Glutamatergic neuron (in vitro differentiated cells): ENCODE measurements around the gene MXRA8. TPM values are rescaled to one million over a fixed set of nuclear protein-coding genes. Genes with fewer than 3 reads are reported as not detected.
"Not testable (repeated sequence)": the region's sequence is repeated elsewhere in the genome, so short reads cannot be mapped to it uniquely, and the experiment has no call there.

ENCODE experiments used
- DNase-seq: peaks from one replicate; pipeline ENCODE4 v3.0.0; 2022
- H3K27ac Mint-ChIP-seq: one replicate; pipeline ENCODE4 v1.8.0; 2020; ENCODE audit warnings: mild to moderate bottlenecking, mixed read lengths, inconsistent platforms; ENCODE audit not compliant: unreplicated experiment
- H3K27me3 Mint-ChIP-seq: one replicate; pipeline ENCODE4 v1.8.0; 2020; ENCODE audit warnings: mild to moderate bottlenecking, moderate library complexity, mixed read lengths, inconsistent platforms; ENCODE audit not compliant: unreplicated experiment
- H3K36me3 Mint-ChIP-seq: one replicate; pipeline ENCODE4 v1.8.0; 2020; ENCODE audit warnings: mild to moderate bottlenecking, mixed read lengths, inconsistent platforms; ENCODE audit not compliant: unreplicated experiment
- H3K4me1 Mint-ChIP-seq: one replicate; pipeline ENCODE4 v1.8.0; 2020; ENCODE audit warnings: mild to moderate bottlenecking, low read depth, mixed read lengths, inconsistent platforms; ENCODE audit not compliant: unreplicated experiment
- H3K4me3 Mint-ChIP-seq: one replicate; pipeline ENCODE4 v1.8.0; 2020; ENCODE audit warnings: mild to moderate bottlenecking, mixed read lengths, inconsistent platforms; ENCODE audit not compliant: unreplicated experiment
- H3K9me3 Mint-ChIP-seq: one replicate; pipeline ENCODE4 v1.8.0; 2020; ENCODE audit warnings: mild to moderate bottlenecking, moderate library complexity, mixed read lengths, inconsistent platforms; ENCODE audit not compliant: unreplicated experiment
- total RNA-seq: library from RNA; stranded (reverse); fragmentation: NEBNext Ultra II Directional; extraction: Animal tissue kit (Norgen Biotek cat#: 25700); gene quantifications from one replicate; pipeline ENCODE4 v1.2.1, GENCODE V29; 2021; ENCODE audit not compliant: unreplicated experiment
- TF ChIP-seq, protein P1 (sequence below): fragments of 200-600 bp; sonication (generic); IDR thresholded peaks from one replicate; pipeline ENCODE4 v1.5.0; 2021; ENCODE audit not compliant: partially characterized antibody, unreplicated experiment

The MXRA8 gene
- total RNA-seq, 1 donor from 2014 or later = 7.7 TPM

DNA sequence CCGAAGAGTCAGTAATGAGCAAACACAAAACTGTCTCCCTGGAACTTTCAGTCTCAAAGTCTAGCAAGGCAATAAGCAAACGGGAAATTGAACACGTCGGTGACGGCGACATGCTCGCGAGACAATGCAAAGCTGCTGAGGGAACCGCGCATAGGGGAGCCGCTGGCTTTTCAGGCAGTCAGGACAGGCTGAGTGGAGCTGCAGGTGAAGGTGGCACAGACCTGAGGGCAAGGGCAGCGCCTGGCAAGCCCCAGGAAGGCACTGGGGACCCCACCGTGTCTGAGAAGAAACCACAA lies 38.8 kb downstream of the MXRA8 start:
- peak overlapping the region; percentile 31 for H3K27ac Mint-ChIP-seq

DNA sequence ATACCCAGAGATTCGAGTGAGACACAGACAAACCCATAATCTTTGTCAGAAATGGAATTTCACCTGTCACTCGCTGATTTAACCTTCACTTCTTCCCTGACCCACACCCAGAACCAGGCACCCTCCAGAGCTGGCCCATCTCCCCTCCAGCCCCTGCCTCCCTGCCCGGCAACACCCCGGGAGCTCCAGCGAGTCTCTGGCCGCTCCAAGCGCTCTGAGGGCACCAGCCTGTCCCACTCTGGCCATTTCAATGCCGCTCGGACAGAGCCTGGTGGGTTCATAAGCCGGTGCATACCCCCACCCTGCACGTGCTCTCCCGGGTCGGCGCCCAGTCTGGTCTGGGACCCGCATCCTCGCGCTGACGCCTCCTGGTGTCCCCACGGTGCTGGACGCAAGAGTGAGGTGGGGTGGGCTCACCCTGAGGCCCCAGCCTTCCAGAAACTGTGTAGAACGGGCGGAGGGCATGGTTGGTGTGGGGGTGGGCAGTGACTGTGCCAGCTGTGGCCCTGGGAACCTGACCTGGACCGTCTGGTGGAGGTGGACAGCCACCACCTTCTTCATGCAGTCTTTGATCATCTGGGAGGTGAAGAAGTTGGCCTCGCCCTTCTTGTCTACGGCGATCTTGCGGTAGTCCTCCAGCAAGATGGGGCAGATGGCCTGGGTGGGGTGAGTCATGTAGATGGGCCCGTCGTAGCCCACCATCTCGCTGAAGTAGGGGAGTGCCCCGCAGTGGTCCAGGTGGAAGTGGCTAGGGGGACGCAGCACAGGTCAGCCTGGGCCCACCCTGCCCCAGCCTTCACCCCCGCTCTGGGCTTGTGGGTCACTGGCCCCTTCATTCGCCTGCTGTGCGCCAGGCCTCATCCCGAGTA lies 39.3 kb downstream of the MXRA8 start:
- peak overlapping the region; percentile 23 for H3K4me3 Mint-ChIP-seq
- no peaks in the 10 kb centered on the region for H3K36me3 Mint-ChIP-seq
- no peak for DNase-seq

More for the DNA sequence above, 38.8 kb downstream of the MXRA8 start:
- peaks cover 12% of the 10 kb centered on the region for H3K9me3 Mint-ChIP-seq
- H3K36me3 Mint-ChIP-seq = no peaks in the 10 kb centered on the region
- H3K4me3 Mint-ChIP-seq = no peak overlapping the region
- DNase-seq = no peak
- peaks cover 8% of the 10 kb centered on the region for H3K27me3 Mint-ChIP-seq
- TF ChIP-seq, protein P1, sequence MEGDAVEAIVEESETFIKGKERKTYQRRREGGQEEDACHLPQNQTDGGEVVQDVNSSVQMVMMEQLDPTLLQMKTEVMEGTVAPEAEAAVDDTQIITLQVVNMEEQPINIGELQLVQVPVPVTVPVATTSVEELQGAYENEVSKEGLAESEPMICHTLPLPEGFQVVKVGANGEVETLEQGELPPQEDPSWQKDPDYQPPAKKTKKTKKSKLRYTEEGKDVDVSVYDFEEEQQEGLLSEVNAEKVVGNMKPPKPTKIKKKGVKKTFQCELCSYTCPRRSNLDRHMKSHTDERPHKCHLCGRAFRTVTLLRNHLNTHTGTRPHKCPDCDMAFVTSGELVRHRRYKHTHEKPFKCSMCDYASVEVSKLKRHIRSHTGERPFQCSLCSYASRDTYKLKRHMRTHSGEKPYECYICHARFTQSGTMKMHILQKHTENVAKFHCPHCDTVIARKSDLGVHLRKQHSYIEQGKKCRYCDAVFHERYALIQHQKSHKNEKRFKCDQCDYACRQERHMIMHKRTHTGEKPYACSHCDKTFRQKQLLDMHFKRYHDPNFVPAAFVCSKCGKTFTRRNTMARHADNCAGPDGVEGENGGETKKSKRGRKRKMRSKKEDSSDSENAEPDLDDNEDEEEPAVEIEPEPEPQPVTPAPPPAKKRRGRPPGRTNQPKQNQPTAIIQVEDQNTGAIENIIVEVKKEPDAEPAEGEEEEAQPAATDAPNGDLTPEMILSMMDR = no peak
- H3K4me1 Mint-ChIP-seq = peaks cover 16% of the 10 kb centered on the region

DNA sequence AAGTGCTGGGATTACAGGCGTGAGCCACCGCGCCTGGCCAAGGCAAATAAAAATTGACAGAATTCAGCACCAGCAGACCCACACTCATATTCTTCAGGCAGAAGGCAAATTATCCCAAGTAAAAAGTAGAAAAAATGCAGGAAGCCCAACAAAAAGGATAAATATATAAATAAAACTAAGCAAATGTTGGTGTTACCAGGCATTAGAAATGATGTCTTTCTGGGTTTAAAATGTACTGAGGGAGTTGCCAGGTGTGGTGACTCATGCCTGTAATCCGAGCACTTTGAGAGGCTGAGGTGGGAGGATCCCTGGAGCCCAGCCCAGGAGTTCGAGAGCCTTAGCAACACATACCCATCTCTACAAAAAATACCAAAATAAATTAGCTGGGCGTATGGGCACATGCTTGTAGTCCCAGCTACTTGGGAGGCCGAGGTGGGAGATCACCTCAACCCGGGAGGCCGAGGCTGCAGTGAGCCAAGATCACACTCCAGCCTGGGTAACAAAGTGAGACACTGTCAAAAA lies 40.2 kb downstream of the MXRA8 start:
- Mint-ChIP-seq H3K9me3 (peaks cover 13% of the 10 kb centered on the region), H3K36me3 (no peaks in the 10 kb centered on the region), H3K27ac (peak overlapping the region; percentile 62), H3K4me1 (peaks cover 12% of the 10 kb centered on the region), H3K4me3 (no peak overlapping the region), H3K27me3 (peaks cover 10% of the 10 kb centered on the region)
- TF ChIP-seq, protein P1 = no peak
- DNase-seq = no peak

More for the DNA sequence above, 39.3 kb downstream of the MXRA8 start:
- peaks cover 16% of the 10 kb centered on the region for H3K4me1 Mint-ChIP-seq
- H3K9me3 Mint-ChIP-seq = peaks cover 12% of the 10 kb centered on the region
- H3K27ac Mint-ChIP-seq = peak overlapping the region; percentile 31
- H3K27me3 Mint-ChIP-seq = peaks cover 8% of the 10 kb centered on the region
- TF ChIP-seq, protein P1 = no peak

DNA sequence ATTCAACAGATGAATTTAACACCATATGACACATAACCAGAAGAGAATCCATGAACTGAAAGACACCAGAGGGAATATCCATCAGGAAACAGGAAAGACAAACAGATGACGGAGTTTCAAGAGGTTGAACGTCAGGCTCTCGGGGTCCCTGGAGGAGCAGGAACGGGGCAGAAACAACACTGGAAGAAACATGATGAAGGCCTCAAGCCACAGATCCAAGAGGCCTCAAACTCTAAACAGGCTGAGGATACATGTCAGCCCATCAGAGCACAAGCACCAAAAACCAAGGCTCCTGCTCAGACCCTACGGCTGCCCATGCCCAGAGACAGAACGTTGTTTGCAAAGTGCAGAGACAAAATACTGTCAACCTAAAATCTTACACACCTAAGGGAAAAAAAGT lies 40.9 kb downstream of the MXRA8 start:
- Mint-ChIP-seq H3K27ac (peak overlapping the region; percentile 59), H3K27me3 (peaks cover 10% of the 10 kb centered on the region), H3K9me3 (peaks cover 13% of the 10 kb centered on the region), H3K36me3 (no peaks in the 10 kb centered on the region), H3K4me3 (peak overlapping the region; percentile 30), H3K4me1 (peaks cover 10% of the 10 kb centered on the region)
- no peak for DNase-seq
- TF ChIP-seq, protein P1 = no peak

DNA sequence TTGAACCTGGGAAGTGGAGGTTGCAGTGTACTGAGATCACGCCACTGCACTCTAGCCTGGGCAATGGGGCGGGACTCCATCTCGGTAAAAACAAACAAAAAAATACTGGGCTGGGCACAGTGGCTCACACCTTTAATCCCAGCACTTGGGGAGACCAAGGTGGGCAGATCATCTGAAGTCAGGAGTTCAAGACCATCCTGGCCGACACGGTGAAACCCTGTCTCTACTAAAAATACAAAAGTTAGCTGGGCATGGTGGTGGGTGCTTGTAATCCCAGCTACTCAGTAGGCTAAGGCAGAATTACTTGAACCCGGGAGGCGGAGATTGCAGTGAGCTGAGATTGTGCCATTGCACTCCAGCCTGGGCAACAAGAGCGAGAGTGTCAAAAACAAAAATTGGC lies 42.2 kb downstream of the MXRA8 start:
- DNase-seq, H3K36me3 Mint-ChIP-seq, H3K27me3 Mint-ChIP-seq, H3K4me3 Mint-ChIP-seq: not testable (repeated sequence)
- Mint-ChIP-seq H3K4me1 (peaks cover 10% of the 10 kb centered on the region), H3K9me3 (peaks cover 13% of the 10 kb centered on the region), H3K27ac (peak overlapping the region; percentile 62)
